HS-5 (cell line): Measurements from ENCODE around the gene LMO7.
"Not testable (repeated sequence)": the region's sequence is repeated elsewhere in the genome, so short reads cannot be mapped to it uniquely, and the experiment has no call there.

ENCODE experiments used
- DNase-seq: peaks from one replicate; pipeline ENCODE4 v3.0.0-alpha.2; 2012; ENCODE audit warnings: low read depth

Gene LMO7

GRCh38 chr13:75699062-75699461 lies 62.9 kb downstream of the LMO7 start:
- DNase-seq = no peak

GRCh38 chr13:75699717-75700116 lies 63.6 kb downstream of the LMO7 start:
- not testable (repeated sequence) for DNase-seq

- no peak for DNase-seq
These were observed 64.4 kb downstream of the LMO7 start for GRCh38 chr13:75700552-75700951.

- DNase-seq = no peak
These were observed 66.3 kb downstream of the LMO7 start for GRCh38 chr13:75702476-75702875.

- DNase-seq = no peak
These were observed 67.6 kb downstream of the LMO7 start for GRCh38 chr13:75703769-75704168.

GRCh38 chr13:75704194-75704926 lies 68.2 kb downstream of the LMO7 start:
- DNase-seq = no peak

- no peak for DNase-seq
These were observed 68.8 kb downstream of the LMO7 start for GRCh38 chr13:75704927-75705288.

GRCh38 chr13:75705395-75705794 lies 69.3 kb downstream of the LMO7 start:
- peak; percentile 55 for DNase-seq

GRCh38 chr13:75705908-75706307 lies 69.8 kb downstream of the LMO7 start:
- DNase-seq = no peak

- DNase-seq = no peak
These were observed 77.7 kb downstream of the LMO7 start for GRCh38 chr13:75713852-75714251.

GRCh38 chr13:75715601-75716523 lies 79.7 kb downstream of the LMO7 start:
- DNase-seq = no peak

- no peak for DNase-seq
These were observed 81.4 kb downstream of the LMO7 start for GRCh38 chr13:75717525-75717924.

- DNase-seq = no peak
These were observed 85.2 kb downstream of the LMO7 start for GRCh38 chr13:75721307-75721706.

- no peak for DNase-seq
These were observed 87.8 kb downstream of the LMO7 start for GRCh38 chr13:75723901-75724300.

- no peak for DNase-seq
These were observed 88.8 kb downstream of the LMO7 start for GRCh38 chr13:75724752-75725517.

- no peak for DNase-seq
These were observed 89.6 kb downstream of the LMO7 start for GRCh38 chr13:75725736-75726135.

GRCh38 chr13:75726306-75726705 lies 90.2 kb downstream of the LMO7 start:
- DNase-seq = no peak

- not testable (repeated sequence) for DNase-seq
These were observed 97.0 kb downstream of the LMO7 start for GRCh38 chr13:75733113-75733512.

- DNase-seq = no peak
These were observed 100.0 kb downstream of the LMO7 start for GRCh38 chr13:75736173-75736572.

GRCh38 chr13:75738841-75739240 lies 102.7 kb downstream of the LMO7 start:
- DNase-seq = no peak

GRCh38 chr13:75739244-75739868 lies 103.2 kb downstream of the LMO7 start:
- DNase-seq = no peak

- DNase-seq = no peak
These were observed 103.9 kb downstream of the LMO7 start for GRCh38 chr13:75740031-75740430.
